ENCODE results near the gene CALCB.

DNA sequence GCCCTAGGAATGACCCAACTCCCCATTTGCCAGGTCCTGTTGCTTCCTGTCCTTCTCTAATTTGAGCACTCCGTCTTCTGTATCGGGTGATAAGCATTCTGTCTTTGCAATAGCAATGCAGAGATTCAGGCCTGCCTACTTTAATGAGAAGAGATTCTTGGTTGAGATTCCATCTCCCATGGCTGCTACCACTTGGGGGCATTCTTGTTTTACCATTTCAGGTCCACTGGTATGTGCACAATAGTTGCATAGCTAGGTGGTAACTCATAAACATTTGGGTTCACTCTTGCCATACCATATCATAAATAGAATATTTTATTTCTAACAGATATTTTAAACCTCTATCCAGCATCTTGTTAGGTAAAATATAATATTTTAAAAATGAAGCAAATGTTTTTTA lies 34.4 kb upstream of the CALCB start:
- TF ChIP-seq, protein P1, sequence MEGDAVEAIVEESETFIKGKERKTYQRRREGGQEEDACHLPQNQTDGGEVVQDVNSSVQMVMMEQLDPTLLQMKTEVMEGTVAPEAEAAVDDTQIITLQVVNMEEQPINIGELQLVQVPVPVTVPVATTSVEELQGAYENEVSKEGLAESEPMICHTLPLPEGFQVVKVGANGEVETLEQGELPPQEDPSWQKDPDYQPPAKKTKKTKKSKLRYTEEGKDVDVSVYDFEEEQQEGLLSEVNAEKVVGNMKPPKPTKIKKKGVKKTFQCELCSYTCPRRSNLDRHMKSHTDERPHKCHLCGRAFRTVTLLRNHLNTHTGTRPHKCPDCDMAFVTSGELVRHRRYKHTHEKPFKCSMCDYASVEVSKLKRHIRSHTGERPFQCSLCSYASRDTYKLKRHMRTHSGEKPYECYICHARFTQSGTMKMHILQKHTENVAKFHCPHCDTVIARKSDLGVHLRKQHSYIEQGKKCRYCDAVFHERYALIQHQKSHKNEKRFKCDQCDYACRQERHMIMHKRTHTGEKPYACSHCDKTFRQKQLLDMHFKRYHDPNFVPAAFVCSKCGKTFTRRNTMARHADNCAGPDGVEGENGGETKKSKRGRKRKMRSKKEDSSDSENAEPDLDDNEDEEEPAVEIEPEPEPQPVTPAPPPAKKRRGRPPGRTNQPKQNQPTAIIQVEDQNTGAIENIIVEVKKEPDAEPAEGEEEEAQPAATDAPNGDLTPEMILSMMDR (IDR thresholded peaks at IDR 0.05; ENCODE audit: poor library complexity, severe bottlenecking) = no peak
- TF ChIP-seq SMC3 (conservative IDR thresholded peaks at IDR 0.05; ENCODE audit: poor library complexity) (no peak), TAF1 (IDR thresholded peaks at IDR 0.05; ENCODE audit: low read depth) (no peak), POLR2AphosphoS5 (IDR thresholded peaks at IDR 0.05) (no peak), EZH2 (IDR thresholded peaks at IDR 0.05; ENCODE audit: borderline replicate concordance, insufficient read depth, low read length, poor library complexity, severe bottlenecking) (no peak), MXI1 (conservative IDR thresholded peaks at IDR 0.05; ENCODE audit: poor library complexity, severe bottlenecking) (no peak), EP300 (conservative IDR thresholded peaks at IDR 0.05; ENCODE audit: poor library complexity, severe bottlenecking) (no peak), RAD21 (conservative IDR thresholded peaks at IDR 0.05) (no peak)
- TF ChIP-seq, protein P2, sequence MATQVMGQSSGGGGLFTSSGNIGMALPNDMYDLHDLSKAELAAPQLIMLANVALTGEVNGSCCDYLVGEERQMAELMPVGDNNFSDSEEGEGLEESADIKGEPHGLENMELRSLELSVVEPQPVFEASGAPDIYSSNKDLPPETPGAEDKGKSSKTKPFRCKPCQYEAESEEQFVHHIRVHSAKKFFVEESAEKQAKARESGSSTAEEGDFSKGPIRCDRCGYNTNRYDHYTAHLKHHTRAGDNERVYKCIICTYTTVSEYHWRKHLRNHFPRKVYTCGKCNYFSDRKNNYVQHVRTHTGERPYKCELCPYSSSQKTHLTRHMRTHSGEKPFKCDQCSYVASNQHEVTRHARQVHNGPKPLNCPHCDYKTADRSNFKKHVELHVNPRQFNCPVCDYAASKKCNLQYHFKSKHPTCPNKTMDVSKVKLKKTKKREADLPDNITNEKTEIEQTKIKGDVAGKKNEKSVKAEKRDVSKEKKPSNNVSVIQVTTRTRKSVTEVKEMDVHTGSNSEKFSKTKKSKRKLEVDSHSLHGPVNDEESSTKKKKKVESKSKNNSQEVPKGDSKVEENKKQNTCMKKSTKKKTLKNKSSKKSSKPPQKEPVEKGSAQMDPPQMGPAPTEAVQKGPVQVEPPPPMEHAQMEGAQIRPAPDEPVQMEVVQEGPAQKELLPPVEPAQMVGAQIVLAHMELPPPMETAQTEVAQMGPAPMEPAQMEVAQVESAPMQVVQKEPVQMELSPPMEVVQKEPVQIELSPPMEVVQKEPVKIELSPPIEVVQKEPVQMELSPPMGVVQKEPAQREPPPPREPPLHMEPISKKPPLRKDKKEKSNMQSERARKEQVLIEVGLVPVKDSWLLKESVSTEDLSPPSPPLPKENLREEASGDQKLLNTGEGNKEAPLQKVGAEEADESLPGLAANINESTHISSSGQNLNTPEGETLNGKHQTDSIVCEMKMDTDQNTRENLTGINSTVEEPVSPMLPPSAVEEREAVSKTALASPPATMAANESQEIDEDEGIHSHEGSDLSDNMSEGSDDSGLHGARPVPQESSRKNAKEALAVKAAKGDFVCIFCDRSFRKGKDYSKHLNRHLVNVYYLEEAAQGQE (IDR thresholded peaks at IDR 0.05; ENCODE audit: borderline replicate concordance) = no peak

All from neural cell (in vitro differentiated cells).